D721Med (cell line): ENCODE data around the gene PWWP2B.

Experiments
- DNase-seq: peaks from one replicate; pipeline ENCODE4 v3.0.0; 2011; ENCODE audit warnings: low spot score; ENCODE audit not compliant: insufficient read length
- FAIRE-seq: peaks from 2 replicates; lab custom pipeline; 2011; peaks lifted over from hg19 to GRCh38; lab: Jason Lieb, UNC
- CTCF ChIP-seq: IDR thresholded peaks from 2 replicates; pipeline ENCODE4 v1.5.1; 2012; ENCODE audit warnings: mild to moderate bottlenecking, control low read depth; ENCODE audit not compliant: insufficient read depth; ENCODE audit errors: missing control alignments

The PWWP2B gene

GRCh38 chr10:132448248-132448731, 51.3 kb downstream of the PWWP2B start:
- FAIRE-seq (no peak), DNase-seq (no peak)
- no peak for TF ChIP-seq CTCF

DNA sequence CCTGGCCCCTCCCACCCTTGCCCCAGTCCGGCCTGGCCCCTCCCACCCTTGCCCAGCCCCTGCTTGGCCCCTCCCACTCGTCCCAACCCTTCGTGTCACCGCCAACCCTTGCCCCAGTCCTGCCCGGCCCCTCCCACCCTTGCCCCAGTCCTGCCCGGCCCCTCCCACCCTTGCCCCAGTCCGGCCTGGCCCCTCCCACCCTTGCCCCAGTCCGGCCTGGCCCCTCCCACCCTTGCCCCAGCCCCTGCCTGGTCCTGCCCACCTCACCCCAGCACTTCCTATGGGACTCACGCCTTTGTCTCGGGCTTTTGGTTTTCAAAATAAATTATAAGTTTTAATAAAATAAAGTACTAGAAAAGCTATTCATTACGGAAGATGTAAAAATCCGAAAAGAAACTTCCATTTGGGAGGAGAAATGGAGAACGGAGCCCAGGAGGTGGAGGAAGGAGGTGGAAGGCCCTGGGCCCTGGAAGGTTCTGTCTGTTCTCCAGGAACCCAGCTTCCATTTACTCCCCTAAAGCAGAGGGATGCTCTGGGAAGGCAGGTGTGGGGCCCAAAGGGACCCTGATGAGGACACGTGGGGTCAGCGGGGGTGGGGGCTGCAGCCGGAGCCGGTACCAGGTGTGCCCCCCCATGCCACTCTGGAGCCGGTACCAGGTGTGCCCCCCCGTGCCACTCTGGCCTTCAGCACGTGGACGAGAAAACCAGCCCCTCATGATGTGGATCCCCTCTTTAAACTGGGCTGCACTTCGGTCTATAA, 52.2 kb downstream of the PWWP2B start:
- FAIRE-seq (no peak), DNase-seq (no peak)
- no peak for TF ChIP-seq CTCF

GRCh38 chr10:132449811-132450181, 52.8 kb downstream of the PWWP2B start:
- no peak for FAIRE-seq
- no peak for DNase-seq

DNA sequence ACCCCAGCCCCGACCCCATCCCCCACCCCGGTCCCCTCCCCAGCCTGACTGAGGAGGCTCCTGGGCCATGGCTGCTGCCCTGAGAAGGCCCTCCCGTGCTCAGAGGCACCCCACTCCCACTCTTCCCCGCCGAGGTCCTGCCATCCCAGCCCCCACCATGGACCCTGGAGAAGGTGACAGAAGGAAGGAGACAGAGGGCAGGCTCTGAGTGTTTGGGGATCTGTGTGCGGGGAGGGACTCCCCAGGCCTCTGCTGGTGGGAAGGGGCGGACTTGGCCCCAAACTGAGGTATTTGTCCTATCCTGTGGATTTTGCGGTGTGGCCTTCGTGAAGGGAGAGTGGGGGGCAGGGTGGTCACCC, 53.4 kb downstream of the PWWP2B start:
- FAIRE-seq (no peak), DNase-seq (no peak)
- no peak for TF ChIP-seq CTCF

More at GRCh38 chr10:132449811-132450181, 52.8 kb downstream of the PWWP2B start:
- TF ChIP-seq CTCF = no peak

DNA sequence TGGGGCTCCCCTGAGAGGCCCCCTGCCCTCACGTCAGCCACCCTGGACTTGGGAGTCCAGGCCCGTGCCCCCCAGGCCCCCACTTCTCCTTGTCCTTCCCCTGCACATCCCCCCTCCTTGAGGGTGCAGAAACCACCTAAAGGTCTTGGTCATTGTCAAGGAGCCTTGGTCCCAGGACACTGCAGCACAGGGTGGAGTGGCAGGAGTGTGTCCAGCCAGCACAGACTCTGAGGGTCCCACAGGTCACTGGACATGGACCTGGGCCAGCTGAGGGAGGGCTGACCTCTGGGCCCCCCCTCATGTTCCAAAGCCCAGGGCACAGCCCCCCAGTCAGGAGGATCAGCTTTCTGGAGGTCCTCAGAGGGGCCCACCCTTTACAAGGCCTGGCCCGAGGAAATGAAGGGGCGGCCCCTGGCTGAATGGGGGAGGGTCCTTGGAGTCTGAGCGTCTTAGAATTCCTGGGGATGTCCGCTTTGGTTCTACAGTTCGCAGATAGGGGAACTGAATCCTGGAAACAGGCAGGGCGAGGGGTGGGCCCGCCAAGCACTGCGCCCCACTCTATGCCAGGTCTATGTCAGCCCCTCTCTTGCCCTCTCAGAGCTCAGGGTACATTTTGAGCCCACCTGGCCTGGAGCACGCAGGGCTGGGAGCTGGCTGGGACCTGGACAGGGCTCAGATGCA, 54.0 kb downstream of the PWWP2B start:
- TF ChIP-seq CTCF = no peak
- no peak for DNase-seq
- no peak for FAIRE-seq

- FAIRE-seq (no peak), DNase-seq (no peak)
- TF ChIP-seq CTCF = no peak
Observed at GRCh38 chr10:132451506-132452215, 54.7 kb downstream of the PWWP2B start.
